GM12864 (cell line): ENCODE measurements around the gene TNIP1.

Source experiments
- DNase-seq: peaks from one replicate; pipeline ENCODE4 v3.0.0-alpha.2; 2011; ENCODE audit warnings: low read depth
- H3K4me3 ChIP-seq: 2 replicates; pipeline ENCODE4 v1.5.1; 2011; ENCODE audit warnings: mild to moderate bottlenecking, low read depth, low read length, control low read depth
- CTCF ChIP-seq: IDR thresholded peaks from 2 replicates; pipeline ENCODE4 v1.5.1; 2011; ENCODE audit warnings: low read depth, mild to moderate bottlenecking, moderate library complexity, low read length, control low read depth, inconsistent platforms; ENCODE audit errors: missing control alignments

The TNIP1 gene

GRCh38 chr5:151080613-151081430 is at the start of gene TNIP1:
Gene TNIP1 (minus strand): TSS chr5:151081034. CDS start chr5:151065095, 15,939 bp downstream.
- TF ChIP-seq CTCF, result no peak
- DNase-seq, result no peak
- peak within 1 kb of the TSS; percentile 89 for H3K4me3 ChIP-seq

- no peak for DNase-seq
- no peak overlapping the region for H3K4me3 ChIP-seq
- no peak for TF ChIP-seq CTCF
These were observed 49.5 kb upstream of the TNIP1 start for GRCh38 chr5:151130235-151130921.

DNA sequence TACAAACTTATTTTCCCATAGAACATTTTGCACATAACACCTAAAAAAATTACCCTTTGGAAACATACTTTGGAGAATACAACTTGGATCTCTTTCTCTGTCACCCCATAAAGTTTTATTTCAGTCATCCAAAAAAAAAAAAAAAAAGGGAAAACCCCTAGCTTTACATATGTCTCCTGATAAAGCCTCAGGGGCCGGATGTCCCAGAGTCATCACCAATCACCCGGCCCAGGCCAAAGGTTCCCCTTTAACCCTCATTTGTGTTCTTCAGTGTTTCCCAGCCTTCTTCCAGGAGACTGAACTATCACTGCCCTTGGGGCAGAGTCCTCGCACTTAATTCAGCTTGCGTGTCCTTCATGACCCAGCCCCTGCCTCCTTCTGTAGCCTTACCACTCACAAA is 48.0 kb upstream of the TNIP1 start:
- TF ChIP-seq CTCF, result no peak
- H3K4me3 ChIP-seq, result no peak overlapping the region
- no peak for DNase-seq

- TF ChIP-seq CTCF, result no peak
- no peak for DNase-seq
- H3K4me3 ChIP-seq, result no peak overlapping the region
These were observed 47.1 kb upstream of the TNIP1 start for GRCh38 chr5:151127926-151128325.

DNA sequence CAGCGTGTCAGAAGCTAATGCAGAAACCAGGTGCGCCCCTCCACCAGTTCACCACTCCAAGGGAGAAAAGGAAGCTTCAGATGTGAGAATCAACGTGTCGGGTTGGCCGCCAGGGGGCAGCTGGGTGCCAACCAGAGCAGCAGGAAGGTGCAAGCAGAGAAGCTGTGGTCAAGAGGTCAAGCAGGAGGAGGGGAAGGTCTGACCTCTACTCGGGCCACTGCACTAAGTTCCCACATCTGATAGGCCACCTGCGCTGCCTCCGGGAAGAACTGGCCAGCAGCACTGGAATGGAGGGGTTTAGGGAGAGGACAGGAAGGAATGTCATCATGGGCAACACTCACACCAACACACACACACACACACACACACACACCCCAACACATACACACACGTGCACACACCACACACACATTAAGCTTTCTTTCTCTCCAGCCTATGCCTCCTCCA is 45.4 kb upstream of the TNIP1 start:
- TF ChIP-seq CTCF, result peak; percentile 92
- no peak for DNase-seq
- no peak overlapping the region for H3K4me3 ChIP-seq

DNA sequence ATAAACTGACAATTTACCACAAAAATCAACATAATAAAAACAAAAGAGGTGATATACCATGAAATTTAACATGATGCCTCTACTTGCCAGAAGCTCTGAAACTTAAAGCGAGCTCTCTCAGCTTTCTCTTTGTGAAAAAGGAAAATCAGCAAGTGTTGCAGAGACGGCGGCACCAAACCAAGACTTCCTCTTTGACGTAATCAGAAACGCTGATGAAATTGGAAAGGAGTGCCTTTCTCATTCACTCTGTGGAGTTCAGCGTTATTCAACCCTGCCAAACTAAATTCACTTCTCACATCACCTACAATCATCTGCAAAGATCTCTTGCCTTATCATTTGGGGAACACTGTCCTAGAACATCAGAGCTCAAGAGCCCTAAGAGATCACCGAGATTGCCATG is 44.6 kb upstream of the TNIP1 start:
- H3K4me3 ChIP-seq, result no peak overlapping the region
- no peak for TF ChIP-seq CTCF
- DNase-seq, result no peak
